ENCODE measurements around the gene ACKR1.

The ACKR1 gene

DNA sequence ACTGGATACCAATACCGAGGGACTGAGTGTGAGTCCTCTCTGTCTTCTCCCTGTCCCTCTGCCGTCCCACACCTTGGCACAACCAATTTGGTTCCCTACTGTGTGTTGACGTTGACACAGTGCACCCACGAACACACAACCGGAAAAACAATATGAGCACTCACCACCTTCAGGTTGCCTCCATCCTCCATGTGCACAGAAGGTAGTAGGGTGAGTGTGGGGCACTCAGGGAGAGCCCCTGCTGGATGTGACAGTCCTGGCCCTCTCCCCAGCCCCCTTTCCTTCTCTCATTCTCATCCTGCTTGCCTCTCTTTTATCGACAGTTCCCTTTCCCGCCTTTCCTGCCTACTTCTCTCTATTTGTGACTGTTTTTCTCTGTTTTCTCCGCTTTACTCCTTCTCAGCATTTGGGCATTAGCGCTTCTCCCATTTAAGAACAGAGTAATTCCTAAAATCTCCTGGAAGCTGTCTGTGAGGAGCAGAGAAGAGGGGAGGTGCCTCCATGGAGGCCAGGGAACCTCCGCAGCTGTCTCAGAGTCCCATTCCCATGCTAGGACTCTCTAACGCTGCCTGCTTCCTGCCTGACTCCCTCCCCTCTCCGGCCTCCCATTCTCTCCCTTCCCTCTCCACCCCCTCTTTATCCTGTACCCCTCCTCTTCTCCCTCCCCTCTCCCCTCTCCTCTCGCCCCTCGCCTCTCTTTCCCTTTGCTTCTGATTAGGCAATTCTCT lies 16.9 kb upstream of the ACKR1 start:
- DNase-seq (ENCODE audit: low spot score), result peak; percentile 38

DNA sequence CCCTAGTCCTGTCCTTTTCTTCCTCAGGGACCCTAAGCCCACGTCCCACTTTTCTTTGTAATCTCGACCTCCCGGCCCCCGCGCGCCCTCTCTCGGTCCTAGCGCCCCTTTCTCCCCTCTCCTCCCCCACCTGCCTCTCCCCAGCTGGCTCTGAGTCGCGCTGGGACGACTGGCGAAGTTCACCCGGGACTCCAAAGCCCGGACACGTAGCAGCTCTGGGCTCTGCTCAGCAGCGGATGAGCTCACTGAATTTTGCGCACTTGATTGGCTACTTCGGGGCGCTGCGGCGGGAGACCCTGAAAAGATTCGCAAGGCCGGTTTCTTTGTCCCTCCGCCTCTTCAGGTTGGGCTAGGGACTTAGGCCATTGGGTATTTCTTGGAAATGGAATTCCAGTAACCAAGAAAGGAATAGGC lies 16.3 kb upstream of the ACKR1 start:
- DNase-seq (ENCODE audit: low spot score), result peak; percentile 79

DNA sequence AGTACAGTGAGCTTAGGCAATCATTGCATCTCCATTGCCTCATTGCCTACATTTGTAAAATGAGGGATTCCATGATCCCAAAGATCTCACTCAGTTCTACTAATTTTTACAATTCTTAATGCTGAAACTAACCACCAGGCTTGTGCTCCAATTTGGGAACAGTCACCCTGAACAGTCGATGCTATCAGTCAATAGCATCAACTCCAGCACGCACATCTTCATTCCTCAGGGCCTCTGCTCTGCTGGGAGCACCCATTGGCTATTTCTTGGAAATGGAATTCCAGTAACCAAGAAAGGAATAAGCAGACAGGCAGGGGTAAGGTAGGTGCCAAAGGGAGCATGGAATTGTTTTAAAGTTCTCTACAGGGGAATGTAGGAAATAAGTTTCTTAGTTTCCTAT lies 14.2 kb upstream of the ACKR1 start:
- no peak for DNase-seq (ENCODE audit: low spot score)

DNA sequence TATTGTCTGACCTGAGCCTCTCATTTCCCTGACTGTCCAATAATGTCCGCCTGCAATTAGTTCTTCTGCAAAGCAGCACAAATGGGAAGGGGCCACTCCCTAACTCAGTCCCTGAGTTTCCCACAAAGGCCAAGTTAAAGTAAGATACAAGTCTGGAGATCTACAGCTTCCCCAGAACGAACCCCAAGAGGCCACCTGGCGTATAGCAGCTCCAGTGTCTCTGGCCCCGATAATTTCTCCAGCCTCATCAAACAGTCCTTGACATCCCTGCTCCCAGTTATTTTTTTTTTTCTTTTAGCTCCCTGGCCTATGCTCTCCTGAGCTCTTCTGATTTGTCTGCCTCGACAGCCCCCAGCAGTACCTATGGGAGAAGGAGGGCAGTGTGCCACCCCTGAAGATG lies 8.1 kb upstream of the ACKR1 start:
- no peak for DNase-seq (ENCODE audit: low spot score)

DNA sequence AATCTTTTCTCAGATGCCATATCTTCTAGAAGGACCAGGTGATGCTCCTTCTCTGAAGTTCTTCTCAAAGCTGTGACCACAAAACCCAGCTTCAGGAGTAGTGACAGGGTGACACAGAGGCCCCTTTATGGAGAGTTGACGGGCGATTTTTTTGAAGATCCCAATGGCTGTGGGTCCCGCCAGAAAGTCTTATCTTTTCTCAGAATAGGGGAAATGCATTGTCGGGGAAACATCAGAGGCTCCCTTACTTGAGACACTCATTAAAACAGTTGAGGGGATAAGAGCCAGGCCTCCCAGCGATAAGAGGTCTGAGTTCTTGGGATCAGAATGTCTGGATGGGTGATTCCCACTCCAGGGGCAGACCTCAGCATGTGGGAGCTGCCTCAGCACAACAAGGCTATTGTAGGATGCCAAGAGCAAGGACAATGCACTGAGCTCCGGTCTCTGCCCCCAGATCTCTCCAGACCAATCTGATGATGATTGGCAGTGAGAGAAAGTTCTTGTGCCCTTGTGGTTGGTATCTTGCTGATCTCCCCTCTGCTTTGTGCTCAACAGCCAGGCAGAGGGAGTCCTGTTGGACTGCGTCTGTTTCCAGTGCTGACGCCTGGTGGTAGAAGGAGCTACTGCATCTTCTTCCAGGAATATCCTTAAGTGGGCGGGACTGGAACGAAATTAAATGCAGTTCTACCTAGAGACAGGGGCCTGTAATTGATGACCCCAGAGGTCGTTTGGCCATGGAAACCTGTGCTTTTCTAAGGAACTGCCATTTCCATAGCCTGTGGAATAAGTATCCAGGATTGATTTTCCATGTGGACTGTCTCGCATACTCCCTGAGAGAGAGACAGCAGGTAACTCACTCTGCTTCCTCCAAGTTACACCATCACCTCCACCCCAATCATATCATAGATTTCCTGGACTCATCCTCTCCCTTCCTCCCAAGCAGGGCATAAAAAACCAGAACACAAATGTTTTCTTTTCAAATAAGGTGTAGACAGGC lies 6.8 kb upstream of the ACKR1 start:
- peak; percentile 73 for DNase-seq (ENCODE audit: low spot score)

DNA sequence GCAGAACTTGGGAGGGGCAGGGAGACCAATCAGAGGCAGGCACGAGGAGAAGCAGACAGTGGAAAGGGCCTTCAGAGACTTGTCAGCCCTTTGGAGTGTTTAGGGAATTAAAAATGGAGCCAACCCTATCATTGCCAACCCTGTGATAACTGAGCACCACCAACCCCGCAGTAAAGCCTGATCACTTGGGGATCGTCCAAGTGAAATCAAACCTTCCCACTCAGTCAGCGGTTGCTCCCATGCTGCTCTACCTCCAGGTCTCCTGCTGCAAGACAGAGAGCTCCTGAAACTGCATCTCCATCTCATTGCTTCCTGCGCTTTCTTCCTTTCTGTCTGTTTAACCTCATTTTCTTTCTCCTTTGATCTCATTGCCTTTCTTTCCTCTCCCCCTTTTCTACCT lies 4.8 kb upstream of the ACKR1 start:
- DNase-seq (ENCODE audit: low spot score), result no peak

DNA sequence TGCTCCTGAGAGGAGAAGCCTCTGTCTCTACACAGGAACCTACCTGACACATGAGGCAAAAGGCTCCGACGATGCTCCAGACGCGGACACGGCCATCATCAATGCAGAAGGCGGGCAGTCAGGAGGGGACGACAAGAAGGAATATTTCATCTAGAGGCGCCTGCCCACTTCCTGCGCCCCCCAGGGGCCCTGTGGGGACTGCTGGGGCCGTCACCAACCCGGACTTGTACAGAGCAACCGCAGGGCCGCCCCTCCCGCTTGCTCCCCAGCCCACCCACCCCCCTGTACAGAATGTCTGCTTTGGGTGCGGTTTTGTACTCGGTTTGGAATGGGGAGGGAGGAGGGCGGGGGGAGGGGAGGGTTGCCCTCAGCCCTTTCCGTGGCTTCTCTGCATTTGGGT lies 3.9 kb upstream of the ACKR1 start:
- DNase-seq (ENCODE audit: low spot score), result no peak

DNA sequence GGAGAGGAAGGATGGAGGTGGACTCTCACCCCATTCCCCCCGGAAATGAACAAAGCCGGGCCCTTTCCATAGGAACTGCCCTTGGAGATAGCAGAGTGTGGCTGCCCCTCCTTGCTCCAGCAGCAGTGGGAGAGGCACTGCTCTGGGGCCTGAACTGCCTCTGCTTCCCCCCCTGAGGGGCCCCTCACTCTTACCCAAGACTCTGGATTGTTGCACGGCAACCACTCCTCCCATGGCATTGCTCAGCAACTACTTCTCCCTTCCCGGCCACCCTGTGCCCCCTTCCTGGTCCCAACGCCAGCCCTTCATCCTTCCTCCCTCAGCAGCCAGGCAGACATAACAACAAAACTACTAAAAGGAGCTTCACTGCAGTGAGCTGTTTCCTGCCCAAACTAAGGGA lies 3.0 kb upstream of the ACKR1 start:
- DNase-seq (ENCODE audit: low spot score), result no peak

DNA sequence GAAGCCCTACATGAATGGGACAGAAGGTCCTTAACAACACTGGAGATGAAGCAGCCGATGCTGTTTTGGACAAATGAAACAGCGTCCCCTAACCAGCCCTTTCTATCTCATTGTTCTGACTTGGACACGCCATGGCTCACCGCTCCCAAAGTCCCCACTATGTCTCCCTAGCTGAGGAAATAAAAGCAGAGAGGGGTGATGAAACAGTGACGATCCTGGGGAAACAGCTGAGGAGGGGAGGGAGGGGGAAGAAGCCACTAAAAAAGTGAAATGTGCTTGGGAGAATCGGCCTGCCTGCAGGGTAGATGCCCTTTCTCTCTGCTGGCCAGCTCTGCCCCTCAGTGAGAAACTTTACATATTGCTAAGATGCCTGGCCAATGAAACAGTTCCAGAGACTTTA lies 1.1 kb upstream of the ACKR1 start:
- no peak for DNase-seq (ENCODE audit: low spot score)

DNA sequence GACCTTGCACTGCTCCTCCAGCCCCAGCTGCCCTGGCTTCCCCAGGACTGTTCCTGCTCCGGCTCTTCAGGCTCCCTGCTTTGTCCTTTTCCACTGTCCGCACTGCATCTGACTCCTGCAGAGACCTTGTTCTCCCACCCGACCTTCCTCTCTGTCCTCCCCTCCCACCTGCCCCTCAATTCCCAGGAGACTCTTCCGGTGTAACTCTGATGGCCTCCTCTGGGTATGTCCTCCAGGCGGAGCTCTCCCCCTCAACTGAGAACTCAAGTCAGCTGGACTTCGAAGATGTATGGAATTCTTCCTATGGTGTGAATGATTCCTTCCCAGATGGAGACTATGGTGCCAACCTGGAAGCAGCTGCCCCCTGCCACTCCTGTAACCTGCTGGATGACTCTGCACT lies 550 bp downstream of the ACKR1 start:
- DNase-seq (ENCODE audit: low spot score), result peak; percentile 52

DNA sequence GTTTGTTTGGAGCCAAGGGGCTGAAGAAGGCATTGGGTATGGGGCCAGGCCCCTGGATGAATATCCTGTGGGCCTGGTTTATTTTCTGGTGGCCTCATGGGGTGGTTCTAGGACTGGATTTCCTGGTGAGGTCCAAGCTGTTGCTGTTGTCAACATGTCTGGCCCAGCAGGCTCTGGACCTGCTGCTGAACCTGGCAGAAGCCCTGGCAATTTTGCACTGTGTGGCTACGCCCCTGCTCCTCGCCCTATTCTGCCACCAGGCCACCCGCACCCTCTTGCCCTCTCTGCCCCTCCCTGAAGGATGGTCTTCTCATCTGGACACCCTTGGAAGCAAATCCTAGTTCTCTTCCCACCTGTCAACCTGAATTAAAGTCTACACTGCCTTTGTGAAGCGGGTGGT lies 1.4 kb downstream of the ACKR1 start:
- DNase-seq (ENCODE audit: low spot score), result no peak

DNA sequence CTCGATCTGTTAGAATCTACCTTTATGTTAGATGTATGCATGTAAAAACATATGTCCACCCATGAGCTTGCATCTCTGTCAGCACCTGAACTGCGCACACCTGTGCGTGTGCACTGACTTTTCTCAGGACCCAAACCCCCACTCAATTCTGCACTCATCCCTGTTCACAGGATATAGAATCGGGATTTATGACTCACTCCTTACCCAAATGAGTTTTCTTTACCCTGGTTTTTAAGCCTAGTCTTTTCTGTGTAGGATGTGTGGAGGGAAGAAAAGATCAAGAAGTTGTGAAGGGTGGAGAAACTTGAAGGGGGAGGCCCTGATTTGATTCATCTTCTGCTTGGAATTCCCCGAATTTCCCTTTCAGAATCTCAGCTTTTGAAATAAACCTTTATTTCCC lies 2.4 kb downstream of the ACKR1 start:
- DNase-seq (ENCODE audit: low spot score), result no peak

DNA sequence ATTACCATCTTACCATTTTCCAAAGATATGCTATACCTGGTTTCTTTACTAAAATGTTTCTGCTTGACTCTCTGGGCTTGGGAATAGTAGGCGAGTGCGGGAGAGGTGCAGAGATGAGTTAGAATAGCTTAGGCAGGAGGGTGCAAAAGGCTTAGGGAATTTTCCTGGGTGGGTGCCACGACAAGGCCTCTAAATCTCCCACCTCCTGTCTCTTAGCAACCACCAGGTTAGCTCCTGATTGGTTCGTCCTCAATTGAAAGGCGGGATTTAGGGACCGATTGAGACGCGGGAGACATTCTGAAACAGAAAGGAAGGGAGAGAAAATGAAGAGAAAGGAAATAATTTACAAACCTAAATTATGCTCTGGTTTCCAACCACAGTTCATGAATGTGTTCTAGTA lies 3.1 kb downstream of the ACKR1 start:
- DNase-seq (ENCODE audit: low spot score), result no peak

DNA sequence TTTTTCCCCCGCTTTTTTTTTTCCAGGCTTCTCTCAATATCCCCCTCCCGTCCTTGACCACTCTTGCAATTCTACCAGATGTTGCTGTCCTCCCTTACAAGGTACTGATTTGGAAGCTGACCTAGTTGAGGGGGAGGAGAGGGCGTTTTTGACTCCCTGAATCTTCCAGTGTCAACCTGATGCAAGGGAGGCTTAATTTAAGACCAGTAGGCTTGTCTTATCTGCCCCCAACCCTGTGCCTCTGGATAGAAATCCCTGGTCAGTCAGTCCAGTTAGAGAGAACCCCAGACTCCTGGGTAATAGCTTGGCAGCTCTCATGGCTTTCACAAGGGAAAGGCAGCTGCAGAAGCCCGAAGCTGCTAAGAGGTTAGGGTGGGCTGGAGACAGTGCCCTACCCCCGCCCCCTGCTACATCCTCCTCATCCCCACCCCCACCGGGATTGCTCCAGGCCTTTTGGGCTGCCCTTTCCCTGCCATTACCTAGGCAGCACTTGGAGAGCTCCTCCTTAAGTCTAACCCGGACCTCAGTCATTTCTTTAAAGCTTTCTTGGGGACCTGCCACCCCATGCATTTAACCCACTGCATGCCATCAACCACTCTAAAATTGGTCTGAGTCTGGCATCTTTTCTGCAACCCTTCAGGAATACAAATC lies 3.6 kb downstream of the ACKR1 start:
- DNase-seq (ENCODE audit: low spot score), result peak; percentile 60

DNA sequence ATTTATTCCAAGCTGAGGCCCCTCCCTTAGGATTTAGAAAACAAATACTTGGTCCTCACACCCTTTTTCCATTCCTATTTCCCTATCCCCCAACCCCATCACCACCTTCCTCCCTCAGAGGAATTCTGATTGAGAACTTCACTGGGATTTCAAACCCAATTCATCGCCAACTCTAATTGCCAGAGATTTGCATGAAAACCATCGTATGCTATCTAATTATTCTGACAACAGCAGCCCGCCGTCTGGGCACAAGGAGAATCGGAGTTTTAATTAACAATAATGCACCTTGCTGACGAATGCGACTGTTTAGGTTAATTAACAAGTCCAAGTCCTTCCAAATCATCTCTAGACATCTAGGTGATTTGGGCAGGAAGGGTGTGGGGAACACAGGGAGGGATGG lies 4.4 kb downstream of the ACKR1 start:
- no peak for DNase-seq (ENCODE audit: low spot score)

DNA sequence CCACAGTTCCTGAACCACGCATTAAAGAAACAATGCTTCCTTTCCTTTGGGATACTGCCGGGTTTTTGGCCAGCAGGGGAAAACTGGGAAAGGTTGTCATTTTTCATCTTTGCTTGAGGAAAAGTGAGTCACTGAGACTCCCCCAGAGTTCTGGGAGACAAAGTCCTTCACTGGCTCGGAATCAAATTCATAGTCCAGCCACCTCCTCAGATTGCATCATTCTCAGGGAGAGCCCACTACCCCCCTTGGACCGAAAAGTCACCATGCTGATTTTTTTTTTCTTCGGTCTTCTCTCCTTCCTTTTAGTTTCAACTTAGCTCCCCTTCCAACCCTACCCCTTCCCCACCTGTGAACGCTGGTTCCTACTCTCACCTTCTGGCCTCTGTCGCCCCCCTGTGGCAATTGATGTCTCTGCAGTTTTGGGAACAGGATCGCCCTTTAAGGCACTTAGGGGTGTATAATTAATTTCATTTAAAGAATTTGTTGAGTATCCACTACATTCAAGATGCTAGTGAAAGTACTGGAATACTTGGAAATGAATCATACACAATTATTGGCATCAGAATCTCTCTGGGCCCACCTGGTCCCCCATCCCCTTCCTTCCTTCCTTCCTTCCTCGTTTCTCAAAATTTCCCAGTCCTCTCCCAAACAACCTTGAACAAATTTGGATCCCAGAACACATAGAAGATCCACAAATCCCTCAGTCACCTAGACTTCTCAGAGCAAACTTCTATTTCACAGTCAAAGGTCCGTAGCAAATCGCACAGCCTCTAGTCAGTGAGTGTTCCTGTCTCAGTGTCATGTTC lies 6.9 kb downstream of the ACKR1 start:
- peak; percentile 68 for DNase-seq (ENCODE audit: low spot score)

DNA sequence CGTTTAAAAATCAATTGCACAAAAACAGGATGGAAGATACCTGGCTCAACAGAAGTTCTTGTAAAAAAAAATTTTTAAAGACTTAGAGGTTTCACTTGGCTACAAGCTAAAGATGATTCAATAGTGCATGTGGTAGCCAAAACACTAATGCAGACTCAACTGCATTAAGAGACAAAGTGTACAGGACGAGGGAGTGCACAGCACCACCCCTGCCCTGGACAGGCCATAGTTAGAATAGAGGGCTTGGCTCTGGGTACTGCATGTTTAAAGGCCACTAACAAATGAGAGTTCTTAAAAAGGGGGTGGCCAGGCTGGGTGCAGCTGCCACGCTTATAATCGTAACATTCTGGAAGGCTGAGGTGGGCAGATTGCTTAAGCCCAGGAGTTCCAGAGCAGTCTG lies 7.9 kb downstream of the ACKR1 start:
- DNase-seq (ENCODE audit: low spot score), result no peak

DNA sequence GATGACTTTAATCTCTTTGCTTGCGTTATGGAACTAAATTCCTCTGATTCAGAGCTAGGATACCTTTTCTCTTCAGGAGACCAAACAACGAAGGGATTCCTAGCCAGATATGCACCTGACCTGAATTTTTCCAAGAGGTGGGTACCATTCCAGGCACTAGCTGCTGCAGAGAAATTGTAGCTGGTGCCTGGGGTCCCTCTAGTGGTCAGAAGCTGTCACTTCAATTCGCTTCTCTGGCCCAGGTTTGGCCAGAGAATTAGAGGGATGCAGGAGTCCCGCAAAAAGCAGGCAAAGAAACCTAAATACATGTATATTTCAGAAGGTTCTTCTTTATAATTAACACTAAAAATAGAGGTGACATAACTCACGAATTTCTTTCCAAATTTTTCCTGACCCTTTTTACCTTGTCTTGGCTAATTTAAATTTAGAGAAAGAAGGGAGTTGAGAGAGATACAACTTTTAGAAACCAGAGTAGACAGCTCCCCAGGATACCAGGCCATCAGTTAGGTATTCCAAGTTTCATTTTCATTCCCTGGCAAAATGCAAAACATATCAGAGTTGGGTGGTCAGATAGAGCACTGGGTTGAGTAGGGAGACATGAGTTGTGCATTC lies 9.6 kb downstream of the ACKR1 start:
- DNase-seq (ENCODE audit: low spot score), result peak; percentile 58

DNA sequence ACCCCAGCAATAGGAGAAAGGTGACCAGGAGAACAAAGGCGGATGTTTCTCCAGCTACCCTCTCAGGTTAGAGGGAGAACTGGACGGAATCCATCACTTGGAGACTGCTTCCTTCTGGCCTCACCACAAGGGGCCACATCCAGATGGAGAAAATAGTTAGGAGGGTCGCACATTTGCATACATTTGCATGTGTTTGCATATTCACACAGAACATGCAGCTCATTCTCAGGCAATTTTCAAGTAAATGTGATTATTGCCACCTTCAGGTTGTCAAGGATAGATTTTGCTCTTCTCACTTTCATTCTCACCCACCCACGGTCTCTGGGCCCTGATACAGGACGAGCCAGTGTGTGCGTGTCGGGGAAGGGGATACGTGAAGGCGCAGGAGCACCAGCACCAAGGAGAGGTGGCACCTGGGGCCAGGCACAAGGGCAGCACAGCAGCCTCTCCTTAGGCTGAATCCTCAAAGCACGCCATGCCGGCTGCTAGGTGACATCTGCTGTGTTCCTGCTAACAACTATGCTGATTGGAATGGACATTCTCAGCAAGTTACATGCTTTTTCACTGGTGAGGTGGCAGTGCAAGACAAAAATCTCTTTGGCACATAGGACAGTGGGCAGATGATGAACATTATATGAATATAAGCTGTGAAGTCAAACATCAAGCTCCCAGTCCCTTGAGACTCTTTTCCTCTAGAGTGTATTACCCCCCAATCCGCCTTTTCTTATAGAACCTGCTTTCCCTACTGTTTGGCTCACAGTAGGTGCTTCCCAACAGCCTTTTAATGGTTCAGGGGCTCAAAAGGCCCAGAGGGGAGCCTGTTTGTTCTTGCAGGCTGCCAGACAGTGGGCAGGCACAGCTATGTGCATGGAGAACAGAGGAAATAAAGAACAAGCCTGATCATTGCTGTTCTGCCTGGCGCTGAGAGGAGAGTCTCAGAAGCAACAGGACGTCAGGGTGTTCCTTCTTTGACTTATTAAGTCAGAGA lies 14.3 kb downstream of the ACKR1 start:
- no peak for DNase-seq (ENCODE audit: low spot score)

Data from iPS-NIHi11 (cell line).